ENCODE results near the gene SHC1.

Gene SHC1

GRCh38 chr1:154940651-154941194, 29.8 kb downstream of the SHC1 start:
- H3K4me2 ChIP-seq (ENCODE audit: low read length), result peak overlapping the region; percentile 86
- H3K36me3 ChIP-seq (ENCODE audit: control insufficient read depth, low read length), result peaks cover 27% of the 10 kb centered on the region
- peak overlapping the region; percentile 94 for H3K27ac ChIP-seq (ENCODE audit: low read depth, low read length)
- H4K20me1 ChIP-seq (ENCODE audit: control insufficient read depth, insufficient read depth, low read depth, low read length), result no peaks in the 10 kb centered on the region
- peaks cover 90% of the 10 kb centered on the region for H3K4me1 ChIP-seq (ENCODE audit: control insufficient read depth, low read length)
- H3K9me3 ChIP-seq (ENCODE audit: control insufficient read depth, insufficient read depth, low read length), result no peaks in the 10 kb centered on the region
- H3K27me3 ChIP-seq (ENCODE audit: control insufficient read depth, low read length), result no peaks in the 10 kb centered on the region
- TF ChIP-seq EZH2phosphoT487 (IDR thresholded peaks at IDR 0.05; ENCODE audit: borderline replicate concordance, low read length), result no peak
- peaks cover 63% of the 10 kb centered on the region for H3K79me2 ChIP-seq (ENCODE audit: control insufficient read depth, low read length)
- no peaks in the 10 kb centered on the region for H3K9me2 ChIP-seq (replicated peaks; ENCODE audit: control insufficient read depth, low read length)
- peaks cover 37% of the 10 kb centered on the region for H3F3A ChIP-seq (ENCODE audit: control insufficient read depth, insufficient read depth)
- peak overlapping the region; percentile 83 for H3K4me3 ChIP-seq (ENCODE audit: low read length)

DNA sequence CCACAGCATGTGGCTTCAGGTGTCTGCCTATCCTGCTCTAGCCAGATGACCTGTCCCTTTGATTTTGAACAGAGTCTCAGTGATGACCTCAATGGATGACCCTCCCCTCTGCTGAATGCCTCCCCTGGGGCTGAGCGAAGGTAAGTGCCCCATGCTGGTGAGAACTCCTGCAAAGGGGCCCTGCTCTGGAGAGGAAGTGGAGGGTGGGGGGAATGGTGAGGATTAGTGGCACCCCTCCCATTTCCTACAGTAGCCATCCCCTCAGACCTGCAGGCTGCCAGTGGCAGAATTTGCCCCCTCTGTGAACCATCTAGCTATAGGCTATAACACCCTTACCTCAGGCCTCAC, 30.4 kb downstream of the SHC1 start:
- Histone ChIP-seq H3K27me3 (ENCODE audit: control insufficient read depth, low read length) (no peaks in the 10 kb centered on the region), H4K20me1 (ENCODE audit: control insufficient read depth, insufficient read depth, low read depth, low read length) (no peaks in the 10 kb centered on the region), H3K4me2 (ENCODE audit: low read length) (peak overlapping the region; percentile 86), H3K4me1 (ENCODE audit: control insufficient read depth, low read length) (peaks cover 90% of the 10 kb centered on the region), H3F3A (ENCODE audit: control insufficient read depth, insufficient read depth) (peaks cover 37% of the 10 kb centered on the region), H3K4me3 (ENCODE audit: low read length) (peak overlapping the region; percentile 83), H3K79me2 (ENCODE audit: control insufficient read depth, low read length) (peaks cover 68% of the 10 kb centered on the region), H3K36me3 (ENCODE audit: control insufficient read depth, low read length) (peaks cover 23% of the 10 kb centered on the region), H3K27ac (ENCODE audit: low read depth, low read length) (peak overlapping the region; percentile 94), H3K9me3 (ENCODE audit: control insufficient read depth, insufficient read depth, low read length) (no peaks in the 10 kb centered on the region), H3K9me2 (replicated peaks; ENCODE audit: control insufficient read depth, low read length) (no peaks in the 10 kb centered on the region)
- no peak for TF ChIP-seq CTCF (IDR thresholded peaks at IDR 0.05; ENCODE audit: low read depth, low read length, poor library complexity, severe bottlenecking)
- TF ChIP-seq EZH2phosphoT487 (IDR thresholded peaks at IDR 0.05; ENCODE audit: borderline replicate concordance, low read length), result no peak

DNA sequence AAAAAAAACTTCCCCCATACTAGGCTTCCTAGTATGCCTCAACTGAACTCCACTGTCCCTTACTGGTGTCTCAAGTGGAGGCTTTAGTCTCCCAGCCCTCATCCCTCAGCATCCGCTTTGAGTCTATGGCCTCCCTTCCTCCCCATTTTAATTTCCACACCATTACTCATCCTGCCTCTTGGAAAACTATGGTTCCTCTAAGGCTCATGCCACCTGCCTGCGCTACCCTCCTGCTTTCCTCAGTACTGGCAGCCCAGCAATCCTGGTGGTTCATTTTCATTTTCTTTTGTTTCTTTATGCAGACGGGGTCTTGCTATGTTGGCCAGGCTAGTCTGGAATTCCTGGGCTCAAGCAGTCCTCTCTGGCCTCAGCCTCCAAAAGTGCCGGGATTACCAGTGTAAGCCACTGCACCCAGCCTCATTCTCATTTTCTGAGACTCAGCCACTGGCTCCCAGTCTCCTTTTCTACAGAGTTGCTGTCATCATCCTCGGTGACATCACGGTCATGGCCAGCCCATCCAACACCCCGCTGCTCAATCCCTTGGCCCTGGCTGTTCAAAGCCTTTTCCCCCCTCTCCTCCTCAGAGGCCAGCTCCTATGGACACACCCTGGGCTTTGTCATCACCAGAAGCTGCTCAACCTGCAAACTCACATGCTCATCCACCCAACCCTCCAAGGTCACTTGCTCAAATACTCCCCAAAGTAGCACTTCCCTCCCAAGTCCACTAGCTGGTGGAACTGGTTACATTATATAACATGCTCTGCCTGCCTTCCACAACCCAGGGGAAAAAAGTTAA, 31.7 kb downstream of the SHC1 start:
- peaks cover 14% of the 10 kb centered on the region for H3K36me3 ChIP-seq (ENCODE audit: control insufficient read depth, low read length)
- peak overlapping the region; percentile 86 for H3K4me2 ChIP-seq (ENCODE audit: low read length)
- peak overlapping the region; percentile 89 for H3K4me3 ChIP-seq (ENCODE audit: low read length)
- H3K27ac ChIP-seq (ENCODE audit: low read depth, low read length), result peak overlapping the region; percentile 97
- H3K27me3 ChIP-seq (ENCODE audit: control insufficient read depth, low read length), result no peaks in the 10 kb centered on the region
- no peaks in the 10 kb centered on the region for H3K9me2 ChIP-seq (replicated peaks; ENCODE audit: control insufficient read depth, low read length)
- H4K20me1 ChIP-seq (ENCODE audit: control insufficient read depth, insufficient read depth, low read depth, low read length), result no peaks in the 10 kb centered on the region
- peaks cover 31% of the 10 kb centered on the region for H3F3A ChIP-seq (ENCODE audit: control insufficient read depth, insufficient read depth)
- H3K79me2 ChIP-seq (ENCODE audit: control insufficient read depth, low read length), result peaks cover 80% of the 10 kb centered on the region
- TF ChIP-seq EZH2phosphoT487 (IDR thresholded peaks at IDR 0.05; ENCODE audit: borderline replicate concordance, low read length) (no peak), CTCF (IDR thresholded peaks at IDR 0.05; ENCODE audit: low read depth, low read length, poor library complexity, severe bottlenecking) (no peak)
- H3K4me1 ChIP-seq (ENCODE audit: control insufficient read depth, low read length), result peaks cover 79% of the 10 kb centered on the region
- no peaks in the 10 kb centered on the region for H3K9me3 ChIP-seq (ENCODE audit: control insufficient read depth, insufficient read depth, low read length)

- Histone ChIP-seq H3K27ac (ENCODE audit: low read depth, low read length) (peak overlapping the region; percentile 97), H3K9me3 (ENCODE audit: control insufficient read depth, insufficient read depth, low read length) (no peaks in the 10 kb centered on the region), H3F3A (ENCODE audit: control insufficient read depth, insufficient read depth) (peaks cover 25% of the 10 kb centered on the region), H3K4me1 (ENCODE audit: control insufficient read depth, low read length) (peaks cover 71% of the 10 kb centered on the region), H3K9me2 (replicated peaks; ENCODE audit: control insufficient read depth, low read length) (no peaks in the 10 kb centered on the region), H3K79me2 (ENCODE audit: control insufficient read depth, low read length) (peaks cover 74% of the 10 kb centered on the region), H3K4me3 (ENCODE audit: low read length) (peak overlapping the region; percentile 89), H3K36me3 (ENCODE audit: control insufficient read depth, low read length) (peaks cover 12% of the 10 kb centered on the region), H3K4me2 (ENCODE audit: low read length) (peak overlapping the region; percentile 86), H4K20me1 (ENCODE audit: control insufficient read depth, insufficient read depth, low read depth, low read length) (no peaks in the 10 kb centered on the region), H3K27me3 (ENCODE audit: control insufficient read depth, low read length) (no peaks in the 10 kb centered on the region)
- no peak for TF ChIP-seq CTCF (IDR thresholded peaks at IDR 0.05; ENCODE audit: low read depth, low read length, poor library complexity, severe bottlenecking)
- TF ChIP-seq EZH2phosphoT487 (IDR thresholded peaks at IDR 0.05; ENCODE audit: borderline replicate concordance, low read length), result no peak
These were observed 32.6 kb downstream of the SHC1 start for GRCh38 chr1:154937988-154938386.

Measured in DOHH2 (cell line).